Gastrocnemius medialis (tissue), 4 donors: ENCODE measurements around the gene PLA2G15. TPM values are rescaled to one million over a fixed set of nuclear protein-coding genes. Genes with fewer than 3 reads are reported as not detected.

Source experiments
- ATAC-seq, 2 donors: fragments of 150-250 bp; one replicate each; pipeline ENCODE4 v1.9.1; 2016
- DNase-seq, 2 donors: peaks; one replicate each; pipeline ENCODE4 v3.0.0-alpha.2; 2019
- H3K27ac ChIP-seq, 4 donors: fragments of 200-600 bp; sonication (generic); 1 replicate in 1 of 4; 2 replicates in 3 of 4; pipeline ENCODE4 v1.5.1; 2016 to 2018; ENCODE audit warnings: mild to moderate bottlenecking in 2 of 4, moderate library complexity in 1 of 4
- H3K27me3 ChIP-seq, 3 donors: fragments of 200-600 bp; sonication (generic) in 2 of 3; 1 replicate in 1 of 3; 2 replicates in 2 of 3; pipeline versions ENCODE4 v1.5.1 to v1.6.0; 2016 to 2019; ENCODE audit warnings: mild to moderate bottlenecking in 1 of 3, moderate library complexity in 1 of 3
- H3K36me3 ChIP-seq, 2 donors: fragments of 200-600 bp; sonication (generic) in 1 of 2; one replicate each; pipeline ENCODE4 v1.5.1; 2017 to 2018
- H3K4me1 ChIP-seq, 2 donors: fragments of 200-600 bp; sonication (generic) in 1 of 2; one replicate each; pipeline ENCODE4 v1.5.1; 2016 to 2017; ENCODE audit warnings: mild to moderate bottlenecking in 2 of 2
- H3K4me3 ChIP-seq, 4 donors: fragments of 200-600 bp; sonication (generic) in 3 of 4; 1 replicate in 1 of 4; 2 replicates in 3 of 4; pipeline ENCODE4 v1.5.1; 2016 to 2019; ENCODE audit warnings: mild to moderate bottlenecking in 2 of 4
- H3K9me3 ChIP-seq, 3 donors: fragments of 200-600 bp; sonication (generic) in 2 of 3; 1 replicate in 1 of 3; 2 replicates in 2 of 3; pipeline ENCODE4 v1.5.1; 2016 to 2019
- CTCF ChIP-seq, 5 experiments: fragments of 450-650 bp in 3 of 5; fragments of 200-600 bp in 2 of 5; sonication (generic) in 2 of 5; IDR thresholded peaks in 4 of 5; conservative IDR thresholded peaks in 1 of 5; 1 replicate in 4 of 5; 2 replicates in 1 of 5; pipeline ENCODE4 v1.5.1; 2016 to 2019; ENCODE audit warnings: antibody characterized with exemption in 5 of 5, mild to moderate bottlenecking in 3 of 5, moderate library complexity in 3 of 5
- POLR2A ChIP-seq, 2 donors: fragments of 450-650 bp; IDR thresholded peaks; one replicate each; pipeline ENCODE4 v1.6.1; 2017; ENCODE audit warnings: antibody characterized with exemption in 2 of 2, mild to moderate bottlenecking in 2 of 2, moderate library complexity in 2 of 2
- in situ Hi-C, 4 donors: fragments of 200-750 bp; cut with MboI; loops; one replicate each; pipeline versions ENCODE4 v1.15.0 to v1.8.0; 2017; ENCODE audit warnings: low sequenced_read_pairs in 4 of 4
- intact Hi-C: fragments of 100-400 bp; cut with DNase I; formaldehyde crosslinking; loops from one replicate; pipeline ENCODE4 v1.15.1; 2023; ENCODE audit warnings: low total_unique reads
- total RNA-seq, 4 donors: library from RNA; depleted of rRNA; stranded (reverse); fragments of >200 nt; gene quantifications; one replicate each; pipeline versions ENCODE4 v1.1.0 to v1.2.3, GENCODE V29; 2016

PLA2G15 gene
- total RNA-seq, 4 donors from 2014 or later = 67.8 to 91.3 (median 84.8) TPM

DNA sequence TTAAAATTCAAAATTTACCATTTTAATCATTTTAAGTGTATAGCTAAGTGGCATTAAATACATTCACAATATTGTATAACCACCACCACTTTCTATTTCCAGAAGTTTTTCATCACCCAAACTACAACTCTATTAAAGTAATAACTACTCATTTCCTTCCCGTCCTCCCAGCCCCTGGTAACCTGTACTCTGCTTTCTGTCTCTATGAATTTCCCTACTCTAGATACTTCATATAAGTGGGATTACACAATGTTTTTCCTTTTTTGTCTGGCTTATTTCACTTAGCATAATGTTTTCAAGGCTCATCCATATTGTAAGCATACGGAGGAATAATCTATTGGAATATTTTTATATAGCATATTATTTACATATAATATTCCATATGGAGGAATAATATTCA lies 38.9 kb upstream of the PLA2G15 start:
- no peak overlapping the region for H3K4me3 ChIP-seq
- H3K27me3 ChIP-seq = no peaks in the 10 kb centered on the region
- intact Hi-C loops = no loop called here
- peaks cover 20 to 32% of the 10 kb centered on the region in 2 donors for H3K4me1 ChIP-seq
- ATAC-seq = no peak
- TF ChIP-seq CTCF (IDR thresholded peaks at IDR 0.05 in 4 of 5, conservative IDR thresholded peaks at IDR 0.05 in 1 of 5) = no peak
- no peak for TF ChIP-seq POLR2A (IDR thresholded peaks at IDR 0.05)
- in situ Hi-C loops = no loop called here
- DNase-seq = no peak
- H3K36me3 ChIP-seq = no peaks in the 10 kb centered on the region
- H3K9me3 ChIP-seq = no peaks in the 10 kb centered on the region
- H3K27ac ChIP-seq = peak overlapping the region in 1 of 4 donors; percentile 92

DNA sequence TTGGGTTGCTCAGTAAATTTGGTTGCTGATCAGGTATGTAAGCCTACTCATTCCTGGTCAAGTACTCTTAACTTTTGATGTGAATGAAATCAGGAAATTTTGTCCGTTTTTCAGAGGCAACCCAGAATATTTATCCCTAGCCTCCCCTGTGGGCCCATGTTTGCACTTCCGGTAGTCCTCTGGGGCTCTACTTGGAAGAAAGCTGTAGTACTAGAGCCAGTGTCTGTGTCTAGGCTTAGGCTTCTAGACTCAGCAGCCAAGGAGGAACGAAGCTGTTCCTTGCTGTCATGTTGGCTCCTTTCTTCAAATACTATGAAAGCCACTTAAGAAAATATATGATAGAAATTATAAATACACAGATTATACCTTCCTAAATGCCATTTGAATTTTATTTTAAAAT lies 30.4 kb upstream of the PLA2G15 start:
- TF ChIP-seq CTCF (IDR thresholded peaks at IDR 0.05 in 4 of 5, conservative IDR thresholded peaks at IDR 0.05 in 1 of 5) (no peak), POLR2A (IDR thresholded peaks at IDR 0.05) (no peak)
- no peaks in the 10 kb centered on the region for H3K27me3 ChIP-seq
- peak in 1 of 2 donors; percentile 63 for ATAC-seq
- intact Hi-C loops (no loop called here), in situ Hi-C loops (loop anchor here in 1 of 4 donors (10.0 kb wide), 1 partner anchor 110 kb away; no protein-coding TSS in a partner anchor)
- no peak for DNase-seq
- no peaks in the 10 kb centered on the region for H3K9me3 ChIP-seq
- H3K36me3 ChIP-seq = no peaks in the 10 kb centered on the region
- peaks cover 1 to 12% of the 10 kb centered on the region in 2 donors for H3K4me1 ChIP-seq
- peak overlapping the region; percentile 3 to 49 (median 29) for H3K27ac ChIP-seq
- H3K4me3 ChIP-seq = no peak overlapping the region

DNA sequence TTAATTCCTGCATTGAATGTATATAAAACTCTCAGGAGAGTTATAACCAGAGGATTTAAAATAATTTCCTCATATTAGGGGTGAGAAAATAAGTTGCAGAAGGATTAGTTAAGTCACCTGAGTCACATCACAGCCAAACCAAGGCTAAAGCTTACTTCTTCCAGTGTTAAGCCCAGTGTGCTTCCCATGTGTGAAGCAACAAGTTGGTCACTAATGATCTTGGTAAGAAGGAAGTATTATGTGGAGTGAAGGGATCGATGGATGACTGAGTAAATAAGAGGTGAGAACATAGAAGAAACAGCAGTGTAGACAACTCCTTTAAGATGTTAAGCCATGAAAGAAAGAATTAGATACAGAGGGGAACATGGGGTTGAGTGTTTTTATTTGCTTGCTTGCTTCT lies 29.9 kb upstream of the PLA2G15 start:
- no peak for ATAC-seq
- DNase-seq = no peak
- Histone ChIP-seq H3K36me3 (no peaks in the 10 kb centered on the region), H3K27me3 (no peaks in the 10 kb centered on the region), H3K9me3 (no peaks in the 10 kb centered on the region), H3K4me1 (peaks cover 4 to 12% of the 10 kb centered on the region in 2 donors), H3K4me3 (no peak overlapping the region), H3K27ac (peak overlapping the region in 3 of 4 donors; percentile 27 to 49 (median 31))
- TF ChIP-seq POLR2A (IDR thresholded peaks at IDR 0.05) (no peak), CTCF (IDR thresholded peaks at IDR 0.05 in 4 of 5, conservative IDR thresholded peaks at IDR 0.05 in 1 of 5) (no peak)
- in situ Hi-C loops (loop anchor here in 1 of 4 donors (10.0 kb wide), 1 partner anchor 111 kb away; no protein-coding TSS in a partner anchor), intact Hi-C loops (no loop called here)

- intact Hi-C loops (no loop called here), in situ Hi-C loops (loop anchor here in 1 of 4 donors (10.0 kb wide), 1 partner anchor 111 kb away; no protein-coding TSS in a partner anchor)
- Histone ChIP-seq H3K4me1 (peaks cover 4 to 12% of the 10 kb centered on the region in 2 donors), H3K27ac (peak overlapping the region in 3 of 4 donors; percentile 10 to 44 (median 32)), H3K36me3 (no peaks in the 10 kb centered on the region), H3K4me3 (no peak overlapping the region), H3K9me3 (no peaks in the 10 kb centered on the region), H3K27me3 (no peaks in the 10 kb centered on the region)
- DNase-seq (no peak), ATAC-seq (no peak)
- TF ChIP-seq POLR2A (IDR thresholded peaks at IDR 0.05) = no peak
- no peak for TF ChIP-seq CTCF (IDR thresholded peaks at IDR 0.05 in 4 of 5, conservative IDR thresholded peaks at IDR 0.05 in 1 of 5)
Measured at GRCh38 chr16:68216240-68216639, 28.9 kb upstream of the PLA2G15 start.

DNA sequence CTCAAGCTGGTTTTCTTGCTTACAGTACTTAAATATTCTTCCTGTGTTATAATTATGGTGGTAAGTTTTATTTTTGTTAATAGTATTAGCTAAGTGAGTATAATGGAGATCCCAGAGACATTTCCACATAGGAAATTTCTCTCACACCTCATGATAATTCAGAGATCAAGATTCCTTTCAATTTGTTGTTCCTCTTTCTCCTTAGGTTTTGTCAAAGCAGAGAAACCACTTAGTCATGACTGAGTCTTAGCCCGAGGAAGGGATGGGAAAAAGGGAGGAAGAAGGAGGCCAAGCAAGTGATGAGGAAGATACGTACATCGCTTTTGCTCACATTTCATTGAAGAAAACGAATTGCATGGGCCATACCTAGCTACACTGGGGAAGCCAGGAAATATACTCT lies 27.7 kb upstream of the PLA2G15 start:
- Histone ChIP-seq H3K9me3 (no peaks in the 10 kb centered on the region), H3K36me3 (peaks cover 0 to 4% of the 10 kb centered on the region in 2 donors), H3K27ac (peak overlapping the region in 1 of 4 donors; percentile 44), H3K27me3 (no peaks in the 10 kb centered on the region), H3K4me3 (no peak overlapping the region), H3K4me1 (peaks cover 4 to 12% of the 10 kb centered on the region in 2 donors)
- ATAC-seq (no peak), DNase-seq (no peak)
- TF ChIP-seq CTCF (IDR thresholded peaks at IDR 0.05 in 4 of 5, conservative IDR thresholded peaks at IDR 0.05 in 1 of 5) (no peak), POLR2A (IDR thresholded peaks at IDR 0.05) (no peak)
- intact Hi-C loops = no loop called here
- in situ Hi-C loops = loop anchor here in 1 of 4 donors (10.0 kb wide), 1 partner anchor 113 kb away; no protein-coding TSS in a partner anchor
